ENCODE data around the gene TMEM220.
"Not testable (repeated sequence)": the region's sequence is repeated elsewhere in the genome, so short reads cannot be mapped to it uniquely, and the experiment has no call there.

Gene TMEM220

DNA sequence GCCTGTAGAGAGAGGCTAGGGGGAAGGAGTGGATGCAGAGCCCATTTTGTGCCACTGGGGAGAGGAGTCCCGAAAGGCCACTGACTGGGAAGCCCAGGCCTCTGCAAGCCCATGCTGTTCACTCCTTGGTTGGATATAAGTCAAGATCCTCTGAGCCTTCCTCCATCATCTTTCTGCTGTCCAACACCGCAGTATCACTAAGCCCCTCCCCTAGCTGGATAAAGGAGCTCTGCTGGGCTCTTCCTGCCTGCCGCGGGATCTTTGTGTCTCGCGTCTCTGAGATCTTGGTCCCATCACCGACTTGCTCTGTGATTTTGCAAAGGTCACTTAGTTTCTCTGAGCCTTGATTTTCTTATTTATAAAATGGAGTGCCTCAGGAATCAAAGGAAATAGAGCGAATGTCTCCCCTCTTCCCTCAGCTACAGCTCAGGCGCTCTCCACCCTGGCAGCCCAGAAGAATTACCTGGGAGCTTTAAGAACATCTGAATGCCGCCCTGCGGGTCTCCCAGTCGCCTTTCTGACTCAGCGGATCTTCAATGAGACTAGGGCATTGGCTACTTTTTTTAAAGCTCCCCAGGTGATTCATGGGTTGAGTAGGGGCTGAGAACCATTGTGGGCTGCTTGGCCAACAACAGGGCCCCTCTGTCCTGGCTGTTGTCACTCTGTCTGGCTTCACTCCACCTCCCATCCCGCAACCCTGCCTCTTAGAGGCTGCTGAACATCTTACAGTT is 25.2 kb upstream of the TMEM220 start:
- no peak for DNase-seq (ENCODE audit: low spot score)

DNA sequence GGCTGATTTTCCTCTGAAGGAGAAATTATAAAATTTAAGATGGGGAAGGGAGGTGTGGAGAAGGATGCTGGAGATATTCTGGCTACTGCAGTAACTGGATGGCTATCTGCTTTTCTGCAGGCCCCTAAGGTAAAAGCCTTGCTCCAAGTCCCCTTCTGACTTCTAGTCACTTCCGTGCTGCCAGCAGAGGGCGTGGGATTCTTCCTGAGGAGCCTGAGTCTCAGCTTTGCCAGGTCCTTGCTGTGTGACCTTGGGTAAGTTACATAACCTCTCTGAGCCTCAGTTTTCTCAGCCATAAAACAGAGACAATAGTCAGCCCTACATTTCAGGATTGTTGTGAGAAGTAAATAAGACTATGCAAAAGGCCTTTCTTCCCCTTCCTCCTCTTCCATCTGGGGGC is 24.3 kb upstream of the TMEM220 start:
- peak; percentile 14 for DNase-seq (ENCODE audit: low spot score)

DNA sequence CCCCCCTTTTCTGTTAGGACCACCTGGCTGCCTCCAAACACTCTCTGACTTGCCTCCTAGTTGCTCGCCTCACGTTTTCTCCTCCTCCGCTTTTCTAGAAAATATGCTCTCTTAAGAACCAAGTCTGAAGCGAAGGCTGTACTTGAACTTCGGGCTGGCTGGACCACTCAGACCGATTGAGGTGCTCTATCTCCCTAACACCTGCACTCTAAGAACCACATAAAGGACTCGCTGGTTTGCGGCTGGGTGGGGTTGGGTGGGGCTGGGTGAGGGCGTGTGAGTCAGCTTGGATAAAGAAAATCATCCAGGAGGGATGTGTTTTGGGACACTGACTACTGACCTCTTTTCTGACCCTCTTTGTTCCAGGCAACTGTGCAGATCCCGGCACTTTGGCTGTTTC is 22.9 kb upstream of the TMEM220 start:
- no peak for DNase-seq (ENCODE audit: low spot score)

- DNase-seq (ENCODE audit: low spot score): no peak
Observed at GRCh38 chr17:10751563-10751962, 21.7 kb upstream of the TMEM220 start.

GRCh38 chr17:10750210-10750609 is 20.4 kb upstream of the TMEM220 start:
- DNase-seq (ENCODE audit: low spot score): no peak

- no peak for DNase-seq (ENCODE audit: low spot score)
Observed at GRCh38 chr17:10748531-10749181, 18.8 kb upstream of the TMEM220 start.

DNA sequence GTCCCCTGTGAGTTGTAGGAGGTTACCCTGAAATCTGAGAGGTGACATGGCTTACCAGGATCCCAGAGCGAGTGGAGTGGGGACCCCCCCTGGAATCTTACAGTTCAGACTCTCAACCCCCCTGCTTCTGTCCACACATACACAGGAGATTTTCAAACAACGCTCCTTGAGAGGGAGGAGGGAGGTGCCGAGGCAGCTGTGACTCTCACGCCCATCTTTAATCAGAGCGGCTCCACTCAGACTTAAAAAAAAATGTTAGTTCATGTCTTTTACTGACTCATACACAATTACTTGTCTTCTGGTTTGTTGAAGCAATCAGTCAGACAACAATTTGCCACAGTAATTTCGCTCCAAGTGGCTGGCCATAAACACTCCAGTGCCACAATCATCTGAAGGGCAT is 15.4 kb upstream of the TMEM220 start:
- no peak for DNase-seq (ENCODE audit: low spot score)

GRCh38 chr17:10744501-10745000 is 14.7 kb upstream of the TMEM220 start:
- DNase-seq (ENCODE audit: low spot score): no peak

- DNase-seq (ENCODE audit: low spot score): no peak
Observed at GRCh38 chr17:10743316-10744009, 13.6 kb upstream of the TMEM220 start.

DNA sequence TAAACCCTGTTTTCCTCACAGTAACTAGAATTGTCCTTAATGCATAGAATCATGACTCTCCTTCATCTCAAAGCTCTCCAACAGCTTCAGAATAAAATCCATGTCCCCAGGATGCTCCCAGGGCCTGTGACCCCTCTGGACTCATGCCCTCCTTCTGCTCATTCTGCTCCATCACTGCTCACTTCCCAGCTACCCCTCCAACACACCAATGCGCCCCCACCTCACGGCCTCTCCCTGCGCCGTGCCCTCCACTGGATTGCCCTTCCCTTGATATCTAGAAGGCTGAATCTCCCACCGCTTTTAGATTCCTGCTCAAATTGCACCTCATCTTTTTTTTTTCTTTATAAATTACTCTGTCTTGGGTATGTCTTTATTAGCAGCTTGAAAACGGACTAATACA is 12.6 kb upstream of the TMEM220 start:
- DNase-seq (ENCODE audit: low spot score): no peak

- no peak for DNase-seq (ENCODE audit: low spot score)
Observed at GRCh38 chr17:10741416-10742135, 11.8 kb upstream of the TMEM220 start.

- no peak for DNase-seq (ENCODE audit: low spot score)
Observed at GRCh38 chr17:10739386-10739785, 9.6 kb upstream of the TMEM220 start.

- DNase-seq (ENCODE audit: low spot score): no peak
Observed at GRCh38 chr17:10738521-10739258, 8.9 kb upstream of the TMEM220 start.

- DNase-seq (ENCODE audit: low spot score): no peak
Observed at GRCh38 chr17:10737736-10738135, 7.9 kb upstream of the TMEM220 start.

DNA sequence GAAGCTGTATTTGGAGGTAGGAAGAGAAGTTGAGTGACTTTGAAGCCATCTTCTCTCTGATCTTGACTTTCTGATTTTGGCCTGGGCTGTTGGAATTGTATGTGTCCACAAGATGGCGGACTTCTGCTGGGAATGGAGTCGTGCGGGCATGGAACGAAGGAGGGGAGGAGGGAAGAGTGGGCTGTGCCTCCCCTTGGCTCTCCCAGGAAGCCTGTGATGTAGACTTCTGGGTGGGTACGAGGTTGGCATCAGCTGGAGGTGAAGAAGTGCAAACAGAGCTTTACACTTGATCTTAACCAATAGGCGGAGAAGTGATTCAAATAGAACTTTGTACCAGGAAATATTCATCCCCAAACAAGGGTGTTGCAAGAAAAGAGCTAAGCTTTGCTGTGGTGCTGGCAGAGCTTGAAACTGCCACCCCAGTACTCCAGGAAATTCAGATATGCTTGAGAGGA is 7.4 kb upstream of the TMEM220 start:
- no peak for DNase-seq (ENCODE audit: low spot score)

GRCh38 chr17:10735821-10736220 is 6.0 kb upstream of the TMEM220 start:
- no peak for DNase-seq (ENCODE audit: low spot score)

DNA sequence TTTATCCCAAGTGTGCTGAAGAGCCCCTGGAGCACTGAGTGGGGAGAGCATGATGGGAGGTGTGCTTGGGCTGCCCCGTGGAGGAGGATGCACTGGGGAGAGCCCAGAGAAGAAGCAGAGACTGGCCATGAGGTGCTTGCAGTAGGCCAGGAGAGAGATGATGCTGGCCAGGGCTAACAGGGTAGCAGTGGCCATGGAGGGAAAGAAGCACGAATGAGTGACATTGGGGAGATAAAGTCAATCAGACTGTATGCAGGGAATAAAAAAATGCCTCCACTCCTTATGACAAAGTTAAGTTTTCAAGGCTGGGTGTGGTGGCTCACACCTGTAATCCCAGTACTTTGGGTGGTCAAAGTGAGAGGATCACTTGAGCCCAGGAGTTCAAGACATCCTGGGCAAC is 5.4 kb upstream of the TMEM220 start:
- DNase-seq (ENCODE audit: low spot score): no peak

GRCh38 chr17:10733666-10734065 is 3.8 kb upstream of the TMEM220 start:
- no peak for DNase-seq (ENCODE audit: low spot score)

DNA sequence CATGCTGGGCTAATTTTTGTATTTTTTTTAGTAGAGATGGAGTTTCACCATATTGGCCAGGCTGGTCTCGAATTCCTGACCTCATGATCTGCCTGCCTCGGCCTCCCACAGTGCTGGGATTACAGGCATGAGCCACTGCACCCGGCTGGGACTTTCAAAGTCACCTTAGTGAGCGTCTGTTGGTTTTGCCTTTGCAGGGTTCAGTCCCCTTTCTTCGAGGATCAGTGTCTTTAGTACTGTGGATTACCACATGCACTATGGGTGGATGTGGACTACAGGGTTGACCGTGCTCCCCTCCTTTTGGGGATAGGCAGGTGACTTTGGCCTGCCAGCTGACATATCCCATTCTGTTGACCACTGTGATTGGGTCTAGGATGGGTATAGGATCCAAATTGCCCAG is 2.3 kb upstream of the TMEM220 start:
- not testable (repeated sequence) for DNase-seq (ENCODE audit: low spot score)

GRCh38 chr17:10731408-10731879 is 1.6 kb upstream of the TMEM220 start:
- DNase-seq (ENCODE audit: low spot score): no peak

GRCh38 chr17:10730247-10730646 is 424 bp upstream of the TMEM220 start:
- DNase-seq (ENCODE audit: low spot score): not testable (repeated sequence)

Data from germinal center (tissue), 1 donor.